Measurements from ENCODE around the gene ASXL1.
"Not testable (repeated sequence)": the region's sequence is repeated elsewhere in the genome, so short reads cannot be mapped to it uniquely, and the experiment has no call there.

Gene ASXL1

GRCh38 chr20:32363492-32363891 is 5.4 kb downstream of the ASXL1 start:
- no peak for DNase-seq

GRCh38 chr20:32364554-32365208 is 6.5 kb downstream of the ASXL1 start:
- no peak for DNase-seq

GRCh38 chr20:32365564-32365963 is 7.4 kb downstream of the ASXL1 start:
- DNase-seq = no peak

- DNase-seq = no peak
These were observed 8.2 kb downstream of the ASXL1 start for GRCh38 chr20:32366380-32366779.

- DNase-seq = no peak
These were observed 10.2 kb downstream of the ASXL1 start for GRCh38 chr20:32368323-32368722.

- DNase-seq = no peak
These were observed 10.8 kb downstream of the ASXL1 start for GRCh38 chr20:32368925-32369324.

- no peak for DNase-seq
These were observed 12.8 kb downstream of the ASXL1 start for GRCh38 chr20:32370897-32371296.

- DNase-seq = no peak
These were observed 20.3 kb downstream of the ASXL1 start for GRCh38 chr20:32378461-32378860.

GRCh38 chr20:32380037-32380436 is 21.9 kb downstream of the ASXL1 start:
- DNase-seq = not testable (repeated sequence)

GRCh38 chr20:32380745-32381144 is 22.6 kb downstream of the ASXL1 start:
- DNase-seq = no peak

- no peak for DNase-seq
These were observed 24.2 kb downstream of the ASXL1 start for GRCh38 chr20:32382102-32382950.

- not testable (repeated sequence) for DNase-seq
These were observed 25.3 kb downstream of the ASXL1 start for GRCh38 chr20:32383441-32383840.

GRCh38 chr20:32385541-32385940 is 27.4 kb downstream of the ASXL1 start:
- no peak for DNase-seq

GRCh38 chr20:32386091-32386490 is 28.0 kb downstream of the ASXL1 start:
- DNase-seq = no peak

- DNase-seq = peak; percentile 72
These were observed 29.1 kb downstream of the ASXL1 start for GRCh38 chr20:32387252-32387651.

GRCh38 chr20:32391003-32391402 is 32.9 kb downstream of the ASXL1 start:
- DNase-seq = no peak

- DNase-seq = no peak
These were observed 36.9 kb downstream of the ASXL1 start for GRCh38 chr20:32395066-32395465.

- no peak for DNase-seq
These were observed 38.6 kb downstream of the ASXL1 start for GRCh38 chr20:32396646-32397160.

GRCh38 chr20:32397567-32398084 is 39.5 kb downstream of the ASXL1 start:
- DNase-seq = no peak

GRCh38 chr20:32400476-32400875 is 42.3 kb downstream of the ASXL1 start:
- DNase-seq = no peak

GRCh38 chr20:32404017-32404416 is 45.9 kb downstream of the ASXL1 start:
- DNase-seq = no peak

GRCh38 chr20:32406701-32407100 is 48.6 kb downstream of the ASXL1 start:
- no peak for DNase-seq

GRCh38 chr20:32407131-32407750 is 49.1 kb downstream of the ASXL1 start:
- DNase-seq = peak; percentile 74

Measured in CD4-positive, alpha-beta T cell treated with Interleukin-17A for 1 hour (primary cell).